Loucy (cell line): ENCODE results near the gene NOSIP.
A peak's percentile ranks its signal among the peaks of the same experiment; 100 is the strongest.

Source experiments
- H2AFZ ChIP-seq: fragments of 200-600 bp; sonication (generic); 2 replicates; pipeline ENCODE4 v1.6.0; 2016; ENCODE audit warnings: antibody characterized with exemption, mild to moderate bottlenecking, low read length, moderate library complexity
- H3F3A ChIP-seq: fragments of 200-600 bp; 2 replicates; pipeline ENCODE4 v1.6.0; 2016; ENCODE audit warnings: antibody characterized with exemption, low read depth, mild to moderate bottlenecking
- H3K27me3 ChIP-seq: fragments of 200-600 bp; sonication (generic); 2 replicates; pipeline ENCODE4 v1.6.1; 2014; ENCODE audit warnings: low read length, mild to moderate bottlenecking; ENCODE audit not compliant: insufficient read depth, poor library complexity, severe bottlenecking
- H3K36me3 ChIP-seq: fragments of 200-600 bp; sonication (generic); 2 replicates; pipeline ENCODE4 v1.6.1; 2016; ENCODE audit warnings: low read length; ENCODE audit not compliant: insufficient read depth
- H3K4me1 ChIP-seq: fragments of 200-600 bp; sonication (generic); 2 replicates; pipeline ENCODE4 v1.5.1; 2014; ENCODE audit warnings: low read length, mild to moderate bottlenecking; ENCODE audit not compliant: insufficient read depth, poor library complexity, severe bottlenecking
- H3K4me2 ChIP-seq: fragments of 200-600 bp; sonication (generic); 2 replicates; pipeline ENCODE4 v1.6.0; 2014; ENCODE audit warnings: antibody characterized with exemption, low read length, low read depth, mild to moderate bottlenecking; ENCODE audit not compliant: poor library complexity, severe bottlenecking
- H3K4me3 ChIP-seq: fragments of 200-600 bp; sonication (generic); 2 replicates; pipeline ENCODE4 v1.5.1; 2014; ENCODE audit warnings: low read length, mild to moderate bottlenecking, mixed read lengths; ENCODE audit not compliant: poor library complexity, severe bottlenecking
- H3K79me2 ChIP-seq: fragments of 200-600 bp; sonication (generic); 2 replicates; pipeline ENCODE4 v1.6.1; 2014; ENCODE audit warnings: low read length; ENCODE audit not compliant: insufficient read depth
- H3K9ac ChIP-seq: fragments of 200-600 bp; sonication (generic); 2 replicates; pipeline ENCODE4 v1.6.0; 2014; ENCODE audit warnings: mild to moderate bottlenecking, low read depth, low read length, moderate library complexity; ENCODE audit not compliant: poor library complexity, severe bottlenecking
- H3K9me2 ChIP-seq: fragments of 200-600 bp; sonication (generic); replicated peaks from 2 replicates; pipeline ENCODE4 v1.6.1; 2016; ENCODE audit warnings: low read depth, low read length, mixed read lengths
- H3K9me3 ChIP-seq: fragments of 200-600 bp; sonication (generic); 2 replicates; pipeline ENCODE4 v1.6.1; 2014; ENCODE audit warnings: mild to moderate bottlenecking, antibody characterized with exemption, low read length, low read depth; ENCODE audit not compliant: insufficient read depth
- H4K20me1 ChIP-seq: fragments of 200-600 bp; sonication (generic); 2 replicates; pipeline ENCODE4 v1.6.0; 2014; ENCODE audit warnings: antibody characterized with exemption, low read length, mild to moderate bottlenecking; ENCODE audit not compliant: insufficient read depth, poor library complexity, severe bottlenecking
- EZH2phosphoT487 ChIP-seq: fragments of 200-600 bp; IDR thresholded peaks from 2 replicates; pipeline ENCODE4 v1.6.1; 2018; ENCODE audit warnings: antibody characterized with exemption, mild to moderate bottlenecking, moderate library complexity, borderline replicate concordance
- TF ChIP-seq, protein P1 (sequence below): fragments of 200-600 bp; sonication (generic); conservative IDR thresholded peaks from 2 replicates; pipeline ENCODE4 v1.5.1; 2014; ENCODE audit warnings: mild to moderate bottlenecking, antibody characterized with exemption, low read length

The NOSIP gene

DNA sequence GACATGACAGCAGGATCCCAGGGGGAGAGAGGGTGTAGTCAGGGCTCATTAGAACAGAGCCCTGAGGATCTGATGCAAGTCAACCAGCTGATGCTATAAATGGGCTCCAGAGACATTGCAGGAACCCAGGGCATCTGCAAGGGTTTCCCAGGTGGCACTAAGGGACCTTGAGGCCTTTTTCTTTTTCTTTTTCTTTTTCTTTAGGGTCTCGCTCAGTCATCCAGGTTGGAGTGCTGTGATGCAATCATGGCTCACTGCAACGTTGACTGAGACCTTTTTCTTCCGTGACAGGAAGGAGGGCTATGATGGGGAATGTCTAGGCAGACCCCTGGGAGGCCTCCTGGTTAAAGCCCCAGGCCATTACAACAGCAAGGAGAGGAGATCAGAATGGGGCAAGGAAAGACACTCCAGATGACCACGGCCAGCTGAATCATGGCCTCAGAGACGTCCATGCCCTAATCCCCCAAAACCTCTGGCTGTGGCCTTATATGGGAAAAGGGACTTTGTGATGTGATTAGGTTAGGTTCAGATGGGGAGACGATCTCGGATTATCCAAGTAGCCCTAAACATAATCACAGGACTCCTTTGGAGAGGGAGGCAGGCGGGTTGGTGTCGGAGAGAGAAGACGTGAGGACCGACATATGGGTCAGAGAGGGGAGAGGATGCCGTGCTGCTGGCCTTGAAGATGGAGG, 72.4 kb downstream of the NOSIP start:
- Histone ChIP-seq H3K4me1 (peaks cover 19% of the 10 kb centered on the region), H3K36me3 (no peaks in the 10 kb centered on the region), H3F3A (no peaks in the 10 kb centered on the region), H3K4me3 (no peak overlapping the region), H3K79me2 (no peaks in the 10 kb centered on the region), H3K9me3 (no peaks in the 10 kb centered on the region), H2AFZ (no peak overlapping the region), H3K4me2 (no peak overlapping the region), H3K9ac (no peak overlapping the region), H3K27me3 (no peaks in the 10 kb centered on the region), H3K9me2 (no peaks in the 10 kb centered on the region), H4K20me1 (no peaks in the 10 kb centered on the region)
- TF ChIP-seq, protein P1, sequence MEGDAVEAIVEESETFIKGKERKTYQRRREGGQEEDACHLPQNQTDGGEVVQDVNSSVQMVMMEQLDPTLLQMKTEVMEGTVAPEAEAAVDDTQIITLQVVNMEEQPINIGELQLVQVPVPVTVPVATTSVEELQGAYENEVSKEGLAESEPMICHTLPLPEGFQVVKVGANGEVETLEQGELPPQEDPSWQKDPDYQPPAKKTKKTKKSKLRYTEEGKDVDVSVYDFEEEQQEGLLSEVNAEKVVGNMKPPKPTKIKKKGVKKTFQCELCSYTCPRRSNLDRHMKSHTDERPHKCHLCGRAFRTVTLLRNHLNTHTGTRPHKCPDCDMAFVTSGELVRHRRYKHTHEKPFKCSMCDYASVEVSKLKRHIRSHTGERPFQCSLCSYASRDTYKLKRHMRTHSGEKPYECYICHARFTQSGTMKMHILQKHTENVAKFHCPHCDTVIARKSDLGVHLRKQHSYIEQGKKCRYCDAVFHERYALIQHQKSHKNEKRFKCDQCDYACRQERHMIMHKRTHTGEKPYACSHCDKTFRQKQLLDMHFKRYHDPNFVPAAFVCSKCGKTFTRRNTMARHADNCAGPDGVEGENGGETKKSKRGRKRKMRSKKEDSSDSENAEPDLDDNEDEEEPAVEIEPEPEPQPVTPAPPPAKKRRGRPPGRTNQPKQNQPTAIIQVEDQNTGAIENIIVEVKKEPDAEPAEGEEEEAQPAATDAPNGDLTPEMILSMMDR: no peak
- TF ChIP-seq EZH2phosphoT487: no peak

DNA sequence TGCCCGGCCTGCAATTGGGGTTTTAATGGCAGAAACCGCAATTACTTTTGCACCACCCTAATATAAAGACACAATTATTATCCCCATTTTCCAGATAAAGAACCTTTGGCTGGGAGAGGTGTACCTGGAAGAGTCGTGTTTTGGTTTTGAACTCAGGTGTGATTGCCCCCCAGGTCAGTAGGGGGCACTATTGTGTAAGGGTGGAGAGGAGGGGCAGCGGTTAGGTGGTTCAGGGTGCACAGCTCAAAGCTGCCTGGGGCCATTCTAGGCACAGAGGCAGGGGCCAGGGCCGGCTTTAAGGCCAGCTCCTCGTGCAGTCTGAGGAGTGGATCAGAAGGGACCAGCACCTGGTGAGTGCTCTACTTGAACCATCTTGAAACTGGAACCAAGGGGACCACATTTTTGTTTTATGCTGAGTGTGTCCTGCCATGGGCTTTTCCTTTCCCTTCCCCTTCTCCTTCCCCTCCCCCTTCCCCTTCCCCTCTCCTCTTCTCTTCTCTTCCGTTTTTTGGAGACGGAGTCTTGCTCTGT, 73.7 kb downstream of the NOSIP start:
- H3K27me3 ChIP-seq: no peaks in the 10 kb centered on the region
- peaks cover 10% of the 10 kb centered on the region for H3K4me1 ChIP-seq
- no peaks in the 10 kb centered on the region for H3K9me2 ChIP-seq
- H3K79me2 ChIP-seq: no peaks in the 10 kb centered on the region
- no peak overlapping the region for H3K4me2 ChIP-seq
- H3K9me3 ChIP-seq: no peaks in the 10 kb centered on the region
- no peak overlapping the region for H3K9ac ChIP-seq
- H3K36me3 ChIP-seq: no peaks in the 10 kb centered on the region
- no peak overlapping the region for H2AFZ ChIP-seq
- H4K20me1 ChIP-seq: no peaks in the 10 kb centered on the region
- TF ChIP-seq, protein P1: peak; percentile 92
- TF ChIP-seq EZH2phosphoT487: no peak
- no peak overlapping the region for H3K4me3 ChIP-seq
- peaks cover 5% of the 10 kb centered on the region; the same call in 1 of the 2 replicates for H3F3A ChIP-seq
